ENCODE results near the gene DGKH.

DGKH gene

DNA sequence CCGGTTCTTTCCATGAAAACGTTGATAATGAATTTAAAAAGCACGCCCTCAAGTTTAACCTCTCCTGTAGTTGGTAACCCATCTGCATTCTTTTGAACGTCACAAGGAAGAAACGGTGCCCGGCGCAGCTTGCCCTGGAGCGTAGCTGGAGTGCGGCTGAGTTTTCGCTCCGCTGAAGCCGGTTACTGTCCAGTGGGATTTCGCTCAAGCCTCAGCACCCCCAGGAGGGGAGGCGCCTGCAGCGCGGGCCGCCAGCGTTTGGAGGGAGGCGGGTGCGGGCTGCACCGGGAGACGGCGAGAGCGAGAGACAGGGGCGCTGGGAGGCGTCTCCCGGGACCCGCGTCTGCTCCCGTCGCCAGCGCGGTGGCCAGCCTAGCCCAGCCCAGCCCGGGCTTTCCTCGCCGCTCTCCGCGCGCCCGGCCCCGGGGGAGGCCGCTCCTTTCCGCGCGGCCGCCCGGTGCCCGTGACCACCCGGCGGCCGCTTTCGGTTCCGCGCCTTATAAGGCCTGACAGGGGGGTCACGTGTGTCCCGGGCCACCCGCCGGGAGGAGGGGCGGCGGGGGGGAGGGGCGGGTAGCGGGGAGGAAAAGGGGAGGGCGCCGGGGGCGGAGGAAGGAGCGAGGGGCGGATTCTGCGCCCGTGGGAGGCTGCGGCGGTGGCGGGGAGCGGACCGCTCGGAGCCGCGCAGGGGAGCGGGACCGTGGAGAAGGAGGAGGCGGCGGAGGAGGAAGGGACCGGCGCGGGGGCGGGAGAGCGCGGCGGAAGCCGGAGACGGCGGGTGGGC, 8.3 kb upstream of the DGKH start:
- H3K27ac ChIP-seq (ENCODE audit: low read depth, low read length), result peak overlapping the region; percentile 20; the same call in 1 of the 2 replicates
- no peak for TF ChIP-seq CTCF (IDR thresholded peaks at IDR 0.05; ENCODE audit: low read depth, low read length, poor library complexity, severe bottlenecking)
- TF ChIP-seq EZH2phosphoT487 (IDR thresholded peaks at IDR 0.05; ENCODE audit: borderline replicate concordance, low read length), result no peak
- H3K4me3 ChIP-seq (ENCODE audit: low read length), result peak overlapping the region; percentile 77

DNA sequence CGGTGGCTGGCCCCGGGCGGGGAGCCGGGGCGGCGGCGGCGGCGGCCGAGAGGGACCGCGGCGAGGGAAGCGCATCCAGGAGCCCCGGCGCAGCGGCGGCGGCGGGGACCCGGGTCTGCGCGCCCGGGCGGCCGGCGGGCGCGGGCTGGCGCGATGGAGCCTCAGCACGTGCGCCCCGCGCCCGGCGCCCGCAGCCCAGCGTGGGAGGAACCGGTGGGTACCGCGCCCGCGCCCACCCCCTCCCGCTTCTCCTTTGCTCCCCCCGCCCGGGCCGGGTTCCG, 7.8 kb upstream of the DGKH start:
- H3K27me3 ChIP-seq (ENCODE audit: control insufficient read depth, low read length), result 0 out of 2 replicates have a peak, but pooled peaks cover 5% of the 10 kb centered on the region
- TF ChIP-seq CTCF (IDR thresholded peaks at IDR 0.05; ENCODE audit: low read depth, low read length, poor library complexity, severe bottlenecking) (no peak), EZH2phosphoT487 (IDR thresholded peaks at IDR 0.05; ENCODE audit: borderline replicate concordance, low read length) (no peak)
- H3K4me3 ChIP-seq (ENCODE audit: low read length), result peak overlapping the region; percentile 93
- H3K36me3 ChIP-seq (ENCODE audit: control insufficient read depth, low read length), result no peaks in the 10 kb centered on the region
- H3K9me2 ChIP-seq (replicated peaks; ENCODE audit: control insufficient read depth, low read length), result no peaks in the 10 kb centered on the region
- peaks cover 3% of the 10 kb centered on the region; the same call in 1 of the 2 replicates for H3F3A ChIP-seq (ENCODE audit: control insufficient read depth, insufficient read depth)
- H3K4me2 ChIP-seq (ENCODE audit: low read length), result peak overlapping the region; percentile 86
- H3K9me3 ChIP-seq (ENCODE audit: control insufficient read depth, insufficient read depth, low read length), result no peaks in the 10 kb centered on the region
- H3K4me1 ChIP-seq (ENCODE audit: control insufficient read depth, low read length), result peaks cover 21% of the 10 kb centered on the region
- H4K20me1 ChIP-seq (ENCODE audit: control insufficient read depth, insufficient read depth, low read depth, low read length), result 0 out of 2 replicates have a peak, but pooled peaks cover 4% of the 10 kb centered on the region
- H3K79me2 ChIP-seq (ENCODE audit: control insufficient read depth, low read length), result peaks cover 32% of the 10 kb centered on the region
- H3K27ac ChIP-seq (ENCODE audit: low read depth, low read length), result no peak overlapping the region

More for the DNA sequence above, 8.3 kb upstream of the DGKH start:
- Histone ChIP-seq H3K79me2 (ENCODE audit: control insufficient read depth, low read length) (peaks cover 32% of the 10 kb centered on the region), H3K4me1 (ENCODE audit: control insufficient read depth, low read length) (peaks cover 21% of the 10 kb centered on the region), H3K27me3 (ENCODE audit: control insufficient read depth, low read length) (0 out of 2 replicates have a peak, but pooled peaks cover 5% of the 10 kb centered on the region), H3F3A (ENCODE audit: control insufficient read depth, insufficient read depth) (0 out of 2 replicates have a peak, but pooled peaks cover 3% of the 10 kb centered on the region), H3K36me3 (ENCODE audit: control insufficient read depth, low read length) (no peaks in the 10 kb centered on the region), H4K20me1 (ENCODE audit: control insufficient read depth, insufficient read depth, low read depth, low read length) (0 out of 2 replicates have a peak, but pooled peaks cover 4% of the 10 kb centered on the region), H3K9me3 (ENCODE audit: control insufficient read depth, insufficient read depth, low read length) (0 out of 2 replicates have a peak, but pooled peaks cover 2% of the 10 kb centered on the region), H3K4me2 (ENCODE audit: low read length) (peak overlapping the region; percentile 86), H3K9me2 (replicated peaks; ENCODE audit: control insufficient read depth, low read length) (no peaks in the 10 kb centered on the region)

GRCh38 chr13:42041011-42041683, 7.3 kb upstream of the DGKH start:
- H3K4me2 ChIP-seq (ENCODE audit: low read length), result peak overlapping the region; percentile 86
- no peak for TF ChIP-seq EZH2phosphoT487 (IDR thresholded peaks at IDR 0.05; ENCODE audit: borderline replicate concordance, low read length)
- no peak for TF ChIP-seq CTCF (IDR thresholded peaks at IDR 0.05; ENCODE audit: low read depth, low read length, poor library complexity, severe bottlenecking)
- no peaks in the 10 kb centered on the region for H3K36me3 ChIP-seq (ENCODE audit: control insufficient read depth, low read length)
- 0 out of 2 replicates have a peak, but pooled peaks cover 4% of the 10 kb centered on the region for H4K20me1 ChIP-seq (ENCODE audit: control insufficient read depth, insufficient read depth, low read depth, low read length)
- no peaks in the 10 kb centered on the region for H3K9me2 ChIP-seq (replicated peaks; ENCODE audit: control insufficient read depth, low read length)
- no peaks in the 10 kb centered on the region for H3K9me3 ChIP-seq (ENCODE audit: control insufficient read depth, insufficient read depth, low read length)
- 0 out of 2 replicates have a peak, but pooled peaks cover 5% of the 10 kb centered on the region for H3K27me3 ChIP-seq (ENCODE audit: control insufficient read depth, low read length)
- H3K4me1 ChIP-seq (ENCODE audit: control insufficient read depth, low read length), result peaks cover 21% of the 10 kb centered on the region
- H3K27ac ChIP-seq (ENCODE audit: low read depth, low read length), result no peak overlapping the region
- peaks cover 6% of the 10 kb centered on the region for H3F3A ChIP-seq (ENCODE audit: control insufficient read depth, insufficient read depth)
- peak overlapping the region; percentile 93 for H3K4me3 ChIP-seq (ENCODE audit: low read length)
- H3K79me2 ChIP-seq (ENCODE audit: control insufficient read depth, low read length), result peaks cover 32% of the 10 kb centered on the region
